ENCODE results near the gene ULBP2. TPM values are rescaled to one million over a fixed set of nuclear protein-coding genes. Genes with fewer than 3 reads are reported as not detected.
"Not testable (repeated sequence)": the region's sequence is repeated elsewhere in the genome, so short reads cannot be mapped to it uniquely, and the experiment has no call there.

ULBP2 gene
- total RNA-seq, 1 experiment from 2014 or later, result 1.9 TPM

GRCh38 chr6:149988550-149989346, 46.9 kb downstream of the ULBP2 start:
- no peak for DNase-seq (ENCODE audit: low spot score)
- in situ Hi-C loops (cut with HindIII; ENCODE audit: low sequenced_read_pairs), result no loop called here

DNA sequence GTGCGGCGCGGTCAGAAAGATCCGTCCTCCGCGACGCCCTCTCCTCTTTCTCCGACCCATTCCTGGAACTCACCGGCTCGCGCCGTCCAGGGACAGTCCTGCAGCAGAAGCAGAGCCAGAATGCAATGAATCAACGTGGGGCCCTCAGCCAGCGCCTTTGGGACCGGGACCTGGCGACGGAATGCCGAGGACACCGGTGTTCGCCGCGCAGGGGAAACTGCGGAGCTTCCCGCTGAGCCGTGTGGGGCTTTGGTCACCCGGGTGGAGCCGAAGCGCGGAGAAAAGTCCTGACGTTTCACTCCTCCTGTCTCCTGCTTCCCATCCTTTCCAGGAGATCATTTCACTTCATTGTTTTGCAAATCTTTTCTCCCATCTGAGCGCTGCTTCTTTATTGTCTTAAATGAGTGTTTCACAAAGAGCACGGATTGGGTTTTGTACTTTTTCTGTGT, 48.4 kb downstream of the ULBP2 start:
- in situ Hi-C loops (cut with HindIII; ENCODE audit: low sequenced_read_pairs), result no loop called here
- DNase-seq (ENCODE audit: low spot score), result no peak

DNA sequence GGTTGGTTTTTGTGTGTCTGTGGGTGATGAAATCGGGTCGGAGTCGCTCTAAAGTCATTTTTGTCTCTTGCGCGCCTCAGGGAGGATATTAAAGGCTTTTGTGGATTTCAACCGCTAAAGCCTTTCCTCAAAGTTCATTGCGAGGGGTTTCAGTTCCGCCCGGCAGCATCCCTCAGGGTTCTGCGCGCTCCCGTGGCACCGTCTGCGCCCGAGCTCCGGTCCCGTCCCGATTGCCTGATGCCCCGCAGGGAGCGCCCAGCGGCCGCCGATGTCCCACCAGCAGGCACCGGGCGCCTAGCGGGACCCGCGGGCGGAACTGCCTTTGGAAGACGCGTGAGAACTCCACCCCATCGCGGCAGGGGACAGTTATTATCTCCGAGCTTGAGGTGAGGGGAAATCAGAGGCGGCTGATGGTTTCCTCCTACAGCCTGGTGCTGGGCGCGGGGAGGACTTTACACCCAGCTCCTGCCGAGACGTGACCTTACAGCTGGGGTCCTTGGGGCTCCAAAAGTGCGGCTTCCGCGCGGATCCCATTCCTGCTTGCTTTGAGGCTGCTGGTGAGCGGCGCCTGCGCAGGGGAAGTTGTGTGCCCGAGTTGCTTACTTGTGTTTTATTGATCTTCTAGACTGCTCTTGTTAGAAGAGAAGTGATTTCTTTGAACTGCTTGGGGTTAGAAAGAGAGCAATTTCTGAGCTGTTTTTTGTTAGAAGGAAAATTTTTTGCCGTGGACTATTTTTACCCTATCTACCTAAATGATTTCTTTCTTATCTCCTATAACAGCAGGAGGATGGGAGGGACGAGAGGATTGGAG, 49.1 kb downstream of the ULBP2 start:
- DNase-seq (ENCODE audit: low spot score), result no peak
- in situ Hi-C loops (cut with HindIII; ENCODE audit: low sequenced_read_pairs), result no loop called here

DNA sequence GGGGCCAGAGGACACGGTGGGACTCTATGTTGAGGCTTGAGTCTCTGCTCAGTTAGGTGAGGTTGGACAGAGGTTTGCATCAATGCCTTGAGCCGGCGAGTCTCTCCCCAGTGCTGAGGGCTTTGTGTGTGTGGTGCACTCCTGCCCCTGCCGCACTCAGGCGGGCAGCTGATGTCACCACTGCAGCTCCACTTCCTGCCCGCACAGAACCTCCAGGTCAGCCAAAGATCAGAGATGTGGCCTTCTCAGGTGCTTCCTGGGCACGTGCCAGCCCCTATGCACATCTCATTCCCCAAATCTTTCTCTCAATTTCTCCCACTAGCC, 49.6 kb downstream of the ULBP2 start:
- DNase-seq (ENCODE audit: low spot score); in situ Hi-C loops (cut with HindIII; ENCODE audit: low sequenced_read_pairs): not testable (repeated sequence)

DNA sequence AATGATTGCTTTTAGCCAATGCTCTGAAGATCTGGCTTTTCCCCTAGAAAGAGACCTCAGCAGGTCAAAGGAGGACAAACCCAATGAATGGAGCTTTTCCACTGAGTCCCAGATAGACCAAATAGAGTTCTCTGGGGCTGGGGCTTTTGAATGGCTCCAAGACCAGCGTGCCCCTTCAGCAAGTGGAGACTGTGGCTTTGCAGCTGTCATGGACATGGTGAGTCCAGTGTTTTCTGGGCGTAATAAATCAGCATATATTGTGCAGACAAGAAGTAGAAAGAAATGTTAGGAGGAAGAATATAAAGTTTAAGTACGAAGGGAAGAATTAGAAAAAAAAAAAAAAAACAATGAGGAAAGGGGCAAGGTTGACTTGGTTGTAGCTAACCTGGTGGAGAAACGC, 50.0 kb downstream of the ULBP2 start:
- in situ Hi-C loops (cut with HindIII; ENCODE audit: low sequenced_read_pairs), result no loop called here
- DNase-seq (ENCODE audit: low spot score), result no peak

DNA sequence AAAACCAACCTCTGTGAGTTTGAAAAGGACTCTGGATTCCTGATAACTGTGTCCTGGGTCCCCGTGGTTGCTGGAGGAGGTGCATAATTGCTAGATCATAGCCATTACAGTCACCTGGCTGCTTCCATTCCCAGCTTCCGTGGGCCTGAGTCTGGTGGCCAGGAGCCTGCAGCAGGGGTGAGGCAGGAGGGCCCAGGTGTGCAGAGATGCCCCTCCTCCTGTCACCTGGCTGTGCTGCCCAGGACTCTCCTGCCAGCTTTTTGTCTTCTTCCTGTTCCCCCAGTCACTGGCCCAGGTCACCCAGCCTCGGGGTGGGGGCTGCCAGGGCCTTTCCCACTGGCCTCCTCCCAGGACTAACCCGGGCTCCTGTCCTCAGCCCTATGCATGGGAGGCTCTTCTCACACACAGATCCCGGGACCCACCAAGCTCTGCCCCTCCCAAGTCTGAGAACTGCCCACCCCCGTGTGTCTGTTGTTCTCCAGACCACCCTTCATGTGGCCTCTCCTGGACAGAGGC, 53.5 kb downstream of the ULBP2 start:
- DNase-seq (ENCODE audit: low spot score), result no peak
- in situ Hi-C loops (cut with HindIII; ENCODE audit: low sequenced_read_pairs), result no loop called here

GRCh38 chr6:149995971-149996370, 54.2 kb downstream of the ULBP2 start:
- in situ Hi-C loops (cut with HindIII; ENCODE audit: low sequenced_read_pairs), result no loop called here
- no peak for DNase-seq (ENCODE audit: low spot score)

Other genes starting within 250 kb of the ULBP2 start
- gene LATS1, start 223.9 kb upstream of the ULBP2 start, total RNA-seq (2014; rRNA removed; shearing (Covaris generic)), result 4.7 and 8.6 TPM in 2 replicates
- gene NUP43, start 195.5 kb upstream of the ULBP2 start, total RNA-seq (2014; rRNA removed; shearing (Covaris generic)), result 30.5 and 33.8 TPM in 2 replicates
- gene PCMT1, start 192.3 kb upstream of the ULBP2 start, total RNA-seq (2014; rRNA removed; shearing (Covaris generic)), result 188 and 195 TPM in 2 replicates
- gene LRP11, start 77.7 kb upstream of the ULBP2 start, total RNA-seq (2014; rRNA removed; shearing (Covaris generic)), result 18.8 and 19.3 TPM in 2 replicates
- gene RAET1E, start 43.9 kb upstream of the ULBP2 start, total RNA-seq (2014; rRNA removed; shearing (Covaris generic)), result not detected in 2 replicates
- gene RAET1G, start 18.9 kb upstream of the ULBP2 start, total RNA-seq (2014; rRNA removed; shearing (Covaris generic)), result not detected in 2 replicates
- not detected in 2 replicates for gene ULBP1, start 21.9 kb downstream of the ULBP2 start, total RNA-seq (2014; rRNA removed; shearing (Covaris generic))
- not detected in 2 replicates for gene RAET1L, start 83.5 kb downstream of the ULBP2 start, total RNA-seq (2014; rRNA removed; shearing (Covaris generic))
- gene ULBP3, start 127.1 kb downstream of the ULBP2 start, total RNA-seq (2014; rRNA removed; shearing (Covaris generic)), result 0.37 and 2.5 TPM in 2 replicates
- gene PPP1R14C, start 201.0 kb downstream of the ULBP2 start, total RNA-seq (2014; rRNA removed; shearing (Covaris generic)), result not detected in 2 replicates